ENCODE measurements around the gene YY1.

The YY1 gene

DNA sequence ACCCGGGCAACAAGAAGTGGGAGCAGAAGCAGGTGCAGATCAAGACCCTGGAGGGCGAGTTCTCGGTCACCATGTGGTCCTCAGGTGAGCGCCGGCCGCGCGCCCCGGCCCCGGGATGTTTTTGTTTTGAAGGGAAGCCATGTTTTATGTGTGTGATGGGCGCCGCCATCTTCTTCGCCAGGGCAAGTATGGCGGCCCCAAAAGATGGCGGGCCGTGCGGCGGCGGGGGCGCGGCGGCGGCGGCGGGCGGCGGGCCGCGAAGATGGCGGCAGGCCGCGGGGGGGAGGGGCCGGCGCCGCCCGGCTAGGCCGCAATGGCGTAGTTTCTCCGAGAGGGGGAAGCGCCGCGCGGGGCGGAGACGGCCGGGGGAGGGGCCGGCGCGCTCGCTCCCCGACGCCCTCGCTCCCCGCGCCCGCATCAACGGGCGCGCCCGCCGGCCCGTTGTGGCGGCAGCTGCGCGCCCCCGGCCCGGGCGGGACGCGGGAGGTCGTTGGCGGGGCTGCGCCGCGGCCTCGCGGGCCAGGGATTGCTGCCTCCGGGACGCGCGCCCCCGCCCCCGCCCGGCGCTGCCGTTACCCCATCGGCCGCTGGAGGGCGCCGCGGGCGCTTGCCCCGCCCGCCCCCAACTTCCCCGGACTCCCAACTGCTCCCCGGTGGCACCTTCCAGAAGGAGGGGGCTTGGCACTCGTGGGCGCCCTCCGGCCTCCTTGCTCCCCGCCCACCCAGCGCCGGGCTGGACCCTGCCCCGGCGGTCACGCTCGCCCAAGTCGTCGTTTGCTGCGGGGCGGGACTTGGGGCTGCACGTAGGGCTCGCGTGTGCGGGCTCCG is 1.1 kb downstream of the YY1 start:
- Histone ChIP-seq H3K27ac (ENCODE audit: low read length) (peak overlapping the region; percentile 96), H2AFZ (ENCODE audit: low read depth, low read length) (peak overlapping the region; percentile 71), H4K20me1 (ENCODE audit: insufficient read depth, low read length) (peaks cover 66% of the 10 kb centered on the region)

DNA sequence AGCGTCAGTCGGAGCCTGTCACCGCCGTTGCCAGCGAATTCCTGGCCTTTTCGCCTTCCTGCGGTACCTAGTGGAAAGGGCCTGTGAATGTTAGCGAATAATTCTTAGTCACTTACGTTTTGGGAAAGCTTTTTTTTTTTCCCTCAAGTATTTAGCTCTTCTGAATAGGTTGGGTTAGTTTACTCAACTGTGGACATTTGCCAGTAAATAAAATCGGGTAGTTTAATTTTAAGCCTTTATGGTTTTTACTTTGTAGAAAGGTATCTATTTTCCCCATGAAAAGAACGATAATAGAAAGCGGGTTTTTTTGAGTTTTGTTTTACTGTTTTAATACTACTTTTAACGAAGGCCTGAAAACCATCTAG is 1.7 kb downstream of the YY1 start:
- Histone ChIP-seq H4K20me1 (ENCODE audit: insufficient read depth, low read length) (peaks cover 64% of the 10 kb centered on the region), H3K4me1 (ENCODE audit: insufficient read depth, low read length) (peaks cover 51% of the 10 kb centered on the region)

More for the DNA sequence above, 1.1 kb downstream of the YY1 start:
- Histone ChIP-seq H3K79me2 (ENCODE audit: insufficient read depth, low read length) (peaks cover 91% of the 10 kb centered on the region), H3K27me3 (ENCODE audit: insufficient read depth, low read length, poor library complexity) (no peaks in the 10 kb centered on the region), H3K4me1 (ENCODE audit: insufficient read depth, low read length) (peaks cover 55% of the 10 kb centered on the region), H3K36me3 (ENCODE audit: insufficient read depth, low read length) (peaks cover 45% of the 10 kb centered on the region), H3K9me3 (ENCODE audit: insufficient read depth, low read length, severe bottlenecking) (no peaks in the 10 kb centered on the region), H3K9ac (ENCODE audit: low read depth, low read length) (peak overlapping the region; percentile 99), H3K4me3 (ENCODE audit: low read depth in 1 of 2, low read length in 2 of 2) (peak overlapping the region; percentile 96 to 99), H3K4me2 (ENCODE audit: insufficient read depth, low read length) (peak overlapping the region; percentile 74)
- no peak for TF ChIP-seq EZH2 (IDR thresholded peaks at IDR 0.05; ENCODE audit: borderline replicate concordance, low read depth, low read length, severe bottlenecking)
- TF ChIP-seq, protein P1, sequence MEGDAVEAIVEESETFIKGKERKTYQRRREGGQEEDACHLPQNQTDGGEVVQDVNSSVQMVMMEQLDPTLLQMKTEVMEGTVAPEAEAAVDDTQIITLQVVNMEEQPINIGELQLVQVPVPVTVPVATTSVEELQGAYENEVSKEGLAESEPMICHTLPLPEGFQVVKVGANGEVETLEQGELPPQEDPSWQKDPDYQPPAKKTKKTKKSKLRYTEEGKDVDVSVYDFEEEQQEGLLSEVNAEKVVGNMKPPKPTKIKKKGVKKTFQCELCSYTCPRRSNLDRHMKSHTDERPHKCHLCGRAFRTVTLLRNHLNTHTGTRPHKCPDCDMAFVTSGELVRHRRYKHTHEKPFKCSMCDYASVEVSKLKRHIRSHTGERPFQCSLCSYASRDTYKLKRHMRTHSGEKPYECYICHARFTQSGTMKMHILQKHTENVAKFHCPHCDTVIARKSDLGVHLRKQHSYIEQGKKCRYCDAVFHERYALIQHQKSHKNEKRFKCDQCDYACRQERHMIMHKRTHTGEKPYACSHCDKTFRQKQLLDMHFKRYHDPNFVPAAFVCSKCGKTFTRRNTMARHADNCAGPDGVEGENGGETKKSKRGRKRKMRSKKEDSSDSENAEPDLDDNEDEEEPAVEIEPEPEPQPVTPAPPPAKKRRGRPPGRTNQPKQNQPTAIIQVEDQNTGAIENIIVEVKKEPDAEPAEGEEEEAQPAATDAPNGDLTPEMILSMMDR (IDR thresholded peaks at IDR 0.05; ENCODE audit: borderline replicate concordance, extremely low read depth, low read length, poor library complexity, severe bottlenecking): peak; percentile 70
- DNase-seq (peak; percentile 88), ATAC-seq (ENCODE audit: insufficient read depth, low read depth) (peak; percentile 32)

DNA sequence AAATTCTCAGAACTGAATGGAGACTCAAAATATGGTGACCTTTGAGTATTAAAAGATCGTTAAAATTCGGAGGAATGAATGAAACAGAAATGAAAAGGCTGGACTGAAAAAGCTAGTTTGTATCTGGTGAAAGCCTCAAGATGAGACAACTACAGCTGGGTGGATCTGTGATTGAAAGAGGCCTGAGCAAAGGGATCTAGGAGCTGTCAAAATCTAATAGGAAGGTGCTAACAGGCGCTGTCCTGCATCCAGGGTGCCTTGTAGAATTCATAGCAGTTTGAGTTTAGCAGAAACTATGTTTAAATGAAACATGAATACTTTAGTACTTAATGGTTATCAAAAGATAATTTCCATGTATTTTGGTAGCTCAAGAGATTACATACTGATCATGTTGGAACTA is 2.3 kb downstream of the YY1 start:
- no peak overlapping the region for H2AFZ ChIP-seq (ENCODE audit: low read depth, low read length)
- no peak for TF ChIP-seq EZH2 (IDR thresholded peaks at IDR 0.05; ENCODE audit: borderline replicate concordance, low read depth, low read length, severe bottlenecking)
- TF ChIP-seq, protein P1 (IDR thresholded peaks at IDR 0.05; ENCODE audit: borderline replicate concordance, extremely low read depth, low read length, poor library complexity, severe bottlenecking): no peak

More for the DNA sequence above, 1.7 kb downstream of the YY1 start:
- H3K36me3 ChIP-seq (ENCODE audit: insufficient read depth, low read length): peaks cover 42% of the 10 kb centered on the region
- H3K9ac ChIP-seq (ENCODE audit: low read depth, low read length): peak overlapping the region; percentile 99
- peak overlapping the region; percentile 37 to 99; a peak in 3 of 4 replicates for H3K4me3 ChIP-seq (ENCODE audit: low read depth in 1 of 2, low read length in 2 of 2)
- peak overlapping the region; percentile 66 for H3K4me2 ChIP-seq (ENCODE audit: insufficient read depth, low read length)
- H2AFZ ChIP-seq (ENCODE audit: low read depth, low read length): no peak overlapping the region
- peaks cover 91% of the 10 kb centered on the region for H3K79me2 ChIP-seq (ENCODE audit: insufficient read depth, low read length)
- peak overlapping the region; percentile 64 for H3K27ac ChIP-seq (ENCODE audit: low read length)
- no peaks in the 10 kb centered on the region for H3K27me3 ChIP-seq (ENCODE audit: insufficient read depth, low read length, poor library complexity)
- ATAC-seq (ENCODE audit: insufficient read depth, low read depth): no peak
- TF ChIP-seq, protein P1 (IDR thresholded peaks at IDR 0.05; ENCODE audit: borderline replicate concordance, extremely low read depth, low read length, poor library complexity, severe bottlenecking): no peak
- no peak for TF ChIP-seq EZH2 (IDR thresholded peaks at IDR 0.05; ENCODE audit: borderline replicate concordance, low read depth, low read length, severe bottlenecking)
- no peaks in the 10 kb centered on the region for H3K9me3 ChIP-seq (ENCODE audit: insufficient read depth, low read length, severe bottlenecking)
- no peak for DNase-seq

More for the DNA sequence above, 2.3 kb downstream of the YY1 start:
- H3K4me2 ChIP-seq (ENCODE audit: insufficient read depth, low read length): peak overlapping the region; percentile 66
- H3K36me3 ChIP-seq (ENCODE audit: insufficient read depth, low read length): peaks cover 44% of the 10 kb centered on the region
- H3K79me2 ChIP-seq (ENCODE audit: insufficient read depth, low read length): peaks cover 91% of the 10 kb centered on the region
- peaks cover 49% of the 10 kb centered on the region for H3K4me1 ChIP-seq (ENCODE audit: insufficient read depth, low read length)
- no peaks in the 10 kb centered on the region for H3K27me3 ChIP-seq (ENCODE audit: insufficient read depth, low read length, poor library complexity)
- DNase-seq: no peak
- H3K27ac ChIP-seq (ENCODE audit: low read length): peak overlapping the region; percentile 64
- no peaks in the 10 kb centered on the region for H3K9me3 ChIP-seq (ENCODE audit: insufficient read depth, low read length, severe bottlenecking)
- H3K4me3 ChIP-seq (ENCODE audit: low read depth in 1 of 2, low read length in 2 of 2): peak overlapping the region; percentile 37 to 99; a peak in 3 of 4 replicates
- peak overlapping the region; percentile 99 for H3K9ac ChIP-seq (ENCODE audit: low read depth, low read length)
- no peak for ATAC-seq (ENCODE audit: insufficient read depth, low read depth)
- H4K20me1 ChIP-seq (ENCODE audit: insufficient read depth, low read length): peaks cover 69% of the 10 kb centered on the region
